ENCODE results near the gene ZPBP.

GRCh38 chr7:49892481-49892880 is 200.6 kb downstream of the ZPBP start:
- TF ChIP-seq GATA2 (IDR thresholded peaks at IDR 0.05; ENCODE audit: low read depth, low read length) (no peak), GATA3 (IDR thresholded peaks at IDR 0.05; ENCODE audit: low read depth, low read length) (no peak)
